Measurements from ENCODE around the gene RNGTT. TPM values are rescaled to one million over a fixed set of nuclear protein-coding genes. Genes with fewer than 3 reads are reported as not detected.
"Not testable (repeated sequence)": the region's sequence is repeated elsewhere in the genome, so short reads cannot be mapped to it uniquely, and the experiment has no call there.

The RNGTT gene
- total RNA-seq, 1 experiment from 2014 or later: 34.8 TPM

- no peak for DNase-seq (ENCODE audit: low spot score)
- in situ Hi-C loops (cut with HindIII; ENCODE audit: low sequenced_read_pairs): no loop called here
Measured at GRCh38 chr6:88916615-88917208, 46.7 kb downstream of the RNGTT start.

- in situ Hi-C loops (cut with HindIII; ENCODE audit: low sequenced_read_pairs): no loop called here
- no peak for DNase-seq (ENCODE audit: low spot score)
Measured at GRCh38 chr6:88914895-88915598, 48.4 kb downstream of the RNGTT start.

- no peak for DNase-seq (ENCODE audit: low spot score)
- in situ Hi-C loops (cut with HindIII; ENCODE audit: low sequenced_read_pairs): no loop called here
Measured at GRCh38 chr6:88914180-88914579, 49.2 kb downstream of the RNGTT start.

- in situ Hi-C loops (cut with HindIII; ENCODE audit: low sequenced_read_pairs): no loop called here
- DNase-seq (ENCODE audit: low spot score): no peak
Measured at GRCh38 chr6:88913471-88913870, 49.9 kb downstream of the RNGTT start.

GRCh38 chr6:88910922-88911778 lies 52.3 kb downstream of the RNGTT start:
- no peak for DNase-seq (ENCODE audit: low spot score)
- in situ Hi-C loops (cut with HindIII; ENCODE audit: low sequenced_read_pairs): no loop called here

GRCh38 chr6:88908598-88909548 lies 54.5 kb downstream of the RNGTT start:
- in situ Hi-C loops (cut with HindIII; ENCODE audit: low sequenced_read_pairs): no loop called here
- DNase-seq (ENCODE audit: low spot score): no peak

GRCh38 chr6:88907148-88907547 lies 56.3 kb downstream of the RNGTT start:
- in situ Hi-C loops (cut with HindIII; ENCODE audit: low sequenced_read_pairs); DNase-seq (ENCODE audit: low spot score): not testable (repeated sequence)

GRCh38 chr6:88899569-88900316 lies 63.7 kb downstream of the RNGTT start:
- DNase-seq (ENCODE audit: low spot score): no peak
- in situ Hi-C loops (cut with HindIII; ENCODE audit: low sequenced_read_pairs): no loop called here

- DNase-seq (ENCODE audit: low spot score): no peak
- in situ Hi-C loops (cut with HindIII; ENCODE audit: low sequenced_read_pairs): no loop called here
Measured at GRCh38 chr6:88895911-88896310, 67.5 kb downstream of the RNGTT start.

GRCh38 chr6:88890860-88891845 lies 72.3 kb downstream of the RNGTT start:
- DNase-seq (ENCODE audit: low spot score): no peak

GRCh38 chr6:88890394-88890793 lies 73.0 kb downstream of the RNGTT start:
- in situ Hi-C loops (cut with HindIII; ENCODE audit: low sequenced_read_pairs): no loop called here
- DNase-seq (ENCODE audit: low spot score): no peak

More at GRCh38 chr6:88890860-88891845, 72.3 kb downstream of the RNGTT start:
- in situ Hi-C loops (cut with HindIII; ENCODE audit: low sequenced_read_pairs): no loop called here

GRCh38 chr6:88884361-88884760 lies 79.1 kb downstream of the RNGTT start:
- no peak for DNase-seq (ENCODE audit: low spot score)
- in situ Hi-C loops (cut with HindIII; ENCODE audit: low sequenced_read_pairs): no loop called here

- no peak for DNase-seq (ENCODE audit: low spot score)
- in situ Hi-C loops (cut with HindIII; ENCODE audit: low sequenced_read_pairs): no loop called here
Measured at GRCh38 chr6:88882536-88882935, 80.9 kb downstream of the RNGTT start.

GRCh38 chr6:88881451-88881850 lies 82.0 kb downstream of the RNGTT start:
- in situ Hi-C loops (cut with HindIII; ENCODE audit: low sequenced_read_pairs): no loop called here
- no peak for DNase-seq (ENCODE audit: low spot score)

GRCh38 chr6:88880021-88880420 lies 83.4 kb downstream of the RNGTT start:
- in situ Hi-C loops (cut with HindIII; ENCODE audit: low sequenced_read_pairs): no loop called here
- DNase-seq (ENCODE audit: low spot score): no peak

- no peak for DNase-seq (ENCODE audit: low spot score)
- in situ Hi-C loops (cut with HindIII; ENCODE audit: low sequenced_read_pairs): no loop called here
Measured at GRCh38 chr6:88877893-88878292, 85.5 kb downstream of the RNGTT start.

GRCh38 chr6:88872962-88873361 lies 90.5 kb downstream of the RNGTT start:
- in situ Hi-C loops (cut with HindIII; ENCODE audit: low sequenced_read_pairs): no loop called here
- no peak for DNase-seq (ENCODE audit: low spot score)
